ENCODE measurements around the gene PI3. TPM values are rescaled to one million over a fixed set of nuclear protein-coding genes. Genes with fewer than 3 reads are reported as not detected.

The PI3 gene
- total RNA-seq, 1 donor from 2014 or later: 1.5 TPM

DNA sequence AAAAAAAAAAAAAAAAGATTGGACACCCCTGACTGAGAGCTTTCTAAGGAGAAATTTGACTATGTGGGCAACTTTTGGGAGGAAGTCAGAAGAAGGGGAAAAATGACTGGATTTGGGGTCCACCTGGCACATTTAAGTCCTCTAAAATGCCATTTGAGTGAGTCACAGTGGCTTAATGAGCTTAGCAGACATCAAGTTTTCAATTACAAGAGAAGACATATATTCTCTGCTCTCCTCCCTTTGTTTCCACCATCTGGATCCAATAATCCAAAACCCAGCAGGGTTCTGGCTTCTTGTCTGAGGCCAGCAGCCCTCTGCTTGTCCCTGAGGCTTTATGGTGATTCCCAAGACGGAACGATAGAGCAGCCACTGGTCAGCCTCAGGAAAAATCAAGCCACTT, 6.9 kb downstream of the PI3 start:
- no peak for ATAC-seq
- intact Hi-C loops (cut with micrococcal nuclease): no loop called here
- no peak for DNase-seq

- DNase-seq: no peak
- ATAC-seq: no peak
- intact Hi-C loops (cut with micrococcal nuclease): no loop called here
Measured at GRCh38 chr20:45183084-45183483, 8.4 kb downstream of the PI3 start.

DNA sequence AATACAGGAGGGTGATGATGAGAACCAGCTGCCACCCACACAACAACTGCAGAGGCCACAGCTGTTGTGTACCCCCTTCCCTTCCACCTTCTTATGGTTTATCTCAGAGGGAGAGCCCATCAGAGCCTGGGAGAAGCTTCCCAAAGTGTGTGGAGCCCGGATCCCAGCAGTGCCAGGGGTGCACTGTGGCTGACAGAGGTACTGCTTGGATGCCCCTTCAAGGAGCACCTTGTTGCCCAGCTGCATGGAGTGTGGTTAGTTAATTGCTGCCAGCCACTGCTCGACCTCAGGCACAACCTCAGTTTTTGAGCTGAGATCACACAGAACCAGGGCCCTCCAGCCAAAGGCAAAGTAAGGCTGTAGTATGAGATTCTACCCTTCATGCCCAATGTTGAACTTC, 13.0 kb downstream of the PI3 start:
- ATAC-seq: no peak
- DNase-seq: no peak
- intact Hi-C loops (cut with micrococcal nuclease): no loop called here

- intact Hi-C loops (cut with micrococcal nuclease): no loop called here
- ATAC-seq (no peak), DNase-seq (no peak)
Measured at GRCh38 chr20:45189067-45189609, 14.4 kb downstream of the PI3 start.

- intact Hi-C loops (cut with micrococcal nuclease): no loop called here
- no peak for ATAC-seq
- DNase-seq: no peak
Measured at GRCh38 chr20:45189861-45190260, 15.2 kb downstream of the PI3 start.

DNA sequence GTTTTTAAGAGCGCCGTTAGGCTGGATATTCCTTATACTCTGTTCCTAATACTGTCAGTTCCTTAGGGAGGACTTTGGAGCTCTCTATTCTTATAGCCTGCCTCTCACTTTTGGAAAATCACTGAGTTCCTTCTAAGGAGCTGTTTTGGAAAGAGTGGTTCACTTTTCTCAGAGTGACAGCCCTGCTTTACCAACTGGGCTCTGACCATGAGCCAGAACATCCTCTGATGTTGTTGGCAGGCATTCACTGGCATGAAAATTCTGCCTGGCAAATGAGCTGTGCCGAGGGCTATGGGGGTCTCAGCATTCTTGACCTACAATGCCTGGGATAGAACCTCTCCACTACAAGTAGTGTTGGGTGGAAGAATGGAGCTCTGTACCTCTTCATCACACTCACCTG, 17.2 kb downstream of the PI3 start:
- DNase-seq: no peak
- intact Hi-C loops (cut with micrococcal nuclease): no loop called here
- ATAC-seq: no peak

- ATAC-seq: no peak
- DNase-seq: no peak
- intact Hi-C loops (cut with micrococcal nuclease): no loop called here
Measured at GRCh38 chr20:45193331-45193730, 18.6 kb downstream of the PI3 start.

DNA sequence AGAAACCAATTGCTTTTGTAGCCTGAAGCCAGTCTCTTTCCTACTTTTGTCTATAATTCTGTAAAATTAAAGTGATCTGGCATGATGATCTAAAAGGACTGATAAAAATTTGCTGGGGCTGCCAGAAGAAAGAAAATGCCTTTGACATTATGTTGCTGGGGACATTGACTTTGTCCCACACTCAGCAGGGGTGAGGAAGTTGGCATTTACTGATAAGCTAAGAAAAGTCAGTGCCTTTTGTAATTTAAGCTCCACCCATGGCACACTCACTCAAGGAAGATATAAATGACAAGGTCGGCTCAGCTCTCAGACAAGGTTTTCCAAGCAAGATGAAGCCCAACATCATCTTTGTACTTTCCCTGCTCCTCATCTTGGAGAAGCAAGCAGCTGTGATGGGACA, 32.0 kb downstream of the PI3 start, which contains the start of gene SEMG1:
Gene SEMG1, plus strand, starts transcription at position 309 of the 400 bp plus-strand sequence. Its CDS starts 21 bp downstream, at position 330.
- ATAC-seq (no peak), DNase-seq (no peak)
- intact Hi-C loops (cut with micrococcal nuclease): no loop called here

DNA sequence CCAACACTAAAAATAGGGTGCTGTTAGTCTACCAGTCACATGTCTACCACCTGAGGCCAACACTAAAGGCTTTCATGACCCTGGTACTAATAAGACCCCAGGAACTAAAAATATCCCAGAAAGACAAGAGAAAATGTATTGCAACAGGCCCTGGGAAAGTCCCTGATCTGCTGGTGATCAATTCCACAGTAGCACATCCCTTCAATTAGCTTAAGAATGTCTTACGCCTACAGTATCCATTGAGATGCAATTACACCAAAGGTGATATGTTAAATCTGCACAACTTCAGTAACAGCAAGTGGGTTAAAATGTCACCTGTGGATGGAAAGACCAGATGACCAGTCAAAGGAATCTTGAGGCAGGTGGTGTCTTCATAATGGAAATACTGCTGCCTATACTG, 35.2 kb downstream of the PI3 start:
- DNase-seq (no peak), ATAC-seq (no peak)
- intact Hi-C loops (cut with micrococcal nuclease): no loop called here

GRCh38 chr20:45211569-45212474, 37.1 kb downstream of the PI3 start:
- no peak for ATAC-seq
- intact Hi-C loops (cut with micrococcal nuclease): no loop called here
- no peak for DNase-seq

DNA sequence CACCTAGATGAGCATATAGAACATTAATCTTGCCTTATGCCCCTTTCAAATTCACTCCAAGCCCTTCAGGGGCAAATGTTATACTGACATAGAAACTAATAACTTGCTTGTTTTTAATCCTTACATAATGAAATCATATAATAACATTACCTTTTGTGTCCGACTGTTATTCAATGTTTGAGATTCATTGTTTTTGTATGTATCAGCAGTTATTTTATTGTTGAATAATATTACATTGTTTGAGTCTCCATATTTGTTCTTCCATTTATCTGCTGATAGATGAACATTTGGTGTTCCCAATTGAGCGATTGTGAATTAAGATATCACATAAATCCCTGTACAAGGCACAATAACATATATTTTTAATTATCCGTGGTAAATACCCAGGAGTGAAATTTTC, 38.1 kb downstream of the PI3 start:
- ATAC-seq (no peak), DNase-seq (no peak)
- intact Hi-C loops (cut with micrococcal nuclease): no loop called here

DNA sequence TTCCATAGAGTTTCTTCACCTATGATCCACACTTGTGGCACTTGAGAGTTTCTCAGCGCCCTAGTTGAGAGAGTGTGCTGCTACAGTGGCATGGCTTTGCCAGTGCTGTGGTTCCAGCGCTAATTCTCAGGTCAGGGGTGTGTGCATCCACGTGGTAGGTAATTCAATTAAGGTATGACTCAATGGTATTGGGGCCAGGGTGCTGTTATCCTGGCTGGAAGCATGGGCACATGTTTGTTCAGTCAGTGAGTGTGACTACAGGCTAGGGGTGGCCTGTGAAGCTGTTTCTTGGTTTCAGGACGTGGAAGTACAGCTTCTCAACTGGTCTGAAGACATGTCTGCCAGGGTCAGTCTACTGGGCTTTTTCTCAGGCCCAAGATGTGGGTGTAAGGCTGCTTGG, 43.4 kb downstream of the PI3 start:
- ATAC-seq (no peak), DNase-seq (no peak)
- intact Hi-C loops (cut with micrococcal nuclease): no loop called here

- intact Hi-C loops (cut with micrococcal nuclease): no loop called here
- ATAC-seq (no peak), DNase-seq (no peak)
Measured at GRCh38 chr20:45218636-45219035, 43.9 kb downstream of the PI3 start.

- no peak for DNase-seq
- intact Hi-C loops (cut with micrococcal nuclease): no loop called here
- ATAC-seq: no peak
Measured at GRCh38 chr20:45221076-45221475, 46.4 kb downstream of the PI3 start, which contains the start of gene SEMG2. TSS of gene SEMG2 (plus strand) at chr20:45221373. CDS start at chr20:45221390, 17 bp downstream.

- DNase-seq: no peak
- intact Hi-C loops (cut with micrococcal nuclease): no loop called here
- no peak for ATAC-seq
Measured at GRCh38 chr20:45223136-45223535, 48.4 kb downstream of the PI3 start.

Other genes with a start within 250 kb of the PI3 start
- 9.6 TPM for gene TOMM34, start 214.5 kb upstream of the PI3 start, total RNA-seq
- gene STK4, start 208.4 kb upstream of the PI3 start, total RNA-seq: 9.3 TPM
- not detected for gene KCNS1, start 73.8 kb upstream of the PI3 start, total RNA-seq
- not detected for gene WFDC5, start 59.7 kb upstream of the PI3 start, total RNA-seq
- not detected for gene WFDC12, start 50.4 kb upstream of the PI3 start, total RNA-seq
- gene SEMG1, start 32.1 kb downstream of the PI3 start, total RNA-seq: not detected
- not detected for gene SEMG2, start 46.5 kb downstream of the PI3 start, total RNA-seq
- gene SLPI, start 79.7 kb downstream of the PI3 start, total RNA-seq: 21.9 TPM
- not detected for gene RBPJL, start 131.9 kb downstream of the PI3 start, total RNA-seq
- not detected for gene MATN4, start 133.4 kb downstream of the PI3 start, total RNA-seq
- gene SDC4, start 173.5 kb downstream of the PI3 start, total RNA-seq: 76.9 TPM
- gene SYS1, start 188.3 kb downstream of the PI3 start, total RNA-seq: 22.6 TPM
- gene TP53TG5, start 203.4 kb downstream of the PI3 start, total RNA-seq: 2.1 TPM
- 339 TPM for gene DBNDD2, start 233.4 kb downstream of the PI3 start, total RNA-seq
- gene PIGT, start 241.2 kb downstream of the PI3 start, total RNA-seq: 115 TPM

All from left ventricle myocardium superior (tissue), 1 donor.